NB4 (cell line): ENCODE results near the gene ELOVL1.
"Not testable (repeated sequence)": the region's sequence is repeated elsewhere in the genome, so short reads cannot be mapped to it uniquely, and the experiment has no call there.

ENCODE experiments used
- DNase-seq: peaks from one replicate; pipeline ENCODE4 v3.0.0; 2010; ENCODE audit warnings: low read depth
- H3K4me3 ChIP-seq: one replicate; pipeline ENCODE4 v1.5.1; 2011; ENCODE audit warnings: mild to moderate bottlenecking, low read depth, low read length, moderate library complexity
- CTCF ChIP-seq: IDR thresholded peaks from one replicate; pipeline ENCODE4 v1.5.1; 2012; ENCODE audit warnings: low read depth, low read length
- MAX ChIP-seq: IDR thresholded peaks from 2 replicates; pipeline ENCODE4 v1.6.1; 2011; ENCODE audit warnings: low read depth, low read length
- MYC ChIP-seq: IDR thresholded peaks from 2 replicates; pipeline ENCODE4 v1.6.1; 2011; ENCODE audit warnings: low read depth, low read length
- POLR2A ChIP-seq: IDR thresholded peaks from 2 replicates; pipeline ENCODE4 v1.6.1; 2011; ENCODE audit warnings: mild to moderate bottlenecking; ENCODE audit not compliant: insufficient read length; ENCODE audit errors: extremely low read depth

Gene ELOVL1

GRCh38 chr1:43376723-43377235, 9.0 kb upstream of the ELOVL1 start:
- DNase-seq = no peak
- TF ChIP-seq MYC (no peak), MAX (no peak), CTCF (no peak), POLR2A (no peak)
- H3K4me3 ChIP-seq = no peak overlapping the region

GRCh38 chr1:43373066-43373940, 5.5 kb upstream of the ELOVL1 start:
- no peak overlapping the region for H3K4me3 ChIP-seq
- TF ChIP-seq POLR2A = no peak
- TF ChIP-seq CTCF = no peak
- TF ChIP-seq MAX = no peak
- no peak for TF ChIP-seq MYC
- no peak for DNase-seq

GRCh38 chr1:43372172-43372571, 4.4 kb upstream of the ELOVL1 start:
- DNase-seq = no peak
- no peak for TF ChIP-seq POLR2A
- no peak for TF ChIP-seq CTCF
- H3K4me3 ChIP-seq = no peak overlapping the region

GRCh38 chr1:43370564-43370963, 2.8 kb upstream of the ELOVL1 start:
- TF ChIP-seq POLR2A = no peak
- no peak for TF ChIP-seq CTCF
- TF ChIP-seq MAX = no peak
- TF ChIP-seq MYC = no peak
- no peak overlapping the region for H3K4me3 ChIP-seq
- DNase-seq = no peak

- not testable (repeated sequence) for H3K4me3 ChIP-seq, DNase-seq
These were observed 2.0 kb upstream of the ELOVL1 start for GRCh38 chr1:43369779-43370178.

GRCh38 chr1:43368646-43369020, 822 bp upstream of the ELOVL1 start:
- peak overlapping the region; percentile 71 for H3K4me3 ChIP-seq
- no peak for TF ChIP-seq POLR2A
- TF ChIP-seq MYC = no peak
- TF ChIP-seq MAX = no peak
- no peak for TF ChIP-seq CTCF
- DNase-seq = no peak
